ENCODE results near the gene FOXD2.

DNA sequence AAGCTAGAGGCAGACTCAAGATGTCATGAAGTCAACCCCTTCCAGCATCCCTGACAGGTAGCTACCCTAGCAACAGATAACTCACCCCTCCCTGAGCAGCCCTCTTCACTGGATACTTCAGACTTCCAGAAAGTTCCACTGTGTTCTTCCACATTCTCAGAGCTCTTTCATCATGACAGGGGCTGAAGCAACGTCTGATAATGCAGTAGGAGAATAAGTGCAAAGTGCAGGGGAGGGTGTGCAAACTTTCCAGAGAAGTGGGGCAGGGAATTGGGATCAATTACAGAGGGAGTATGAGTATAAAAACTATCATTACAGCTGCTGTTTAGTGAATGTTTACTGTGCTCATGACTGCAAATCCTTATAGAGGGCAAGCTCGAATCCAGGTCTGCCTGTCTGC, 48.1 kb upstream of the FOXD2 start:
- TF ChIP-seq ZNF311 (tag by site-specific recombination; IDR thresholded peaks at IDR 0.05; ENCODE audit: borderline replicate concordance), result no peak
- no peak for TF ChIP-seq ZNF501 (tag by site-specific recombination; IDR thresholded peaks at IDR 0.05)
- TF ChIP-seq SALL2 (tag by site-specific recombination; IDR thresholded peaks at IDR 0.05; ENCODE audit: borderline replicate concordance), result no peak
- no peak for TF ChIP-seq CTCF (tag by site-specific recombination; IDR thresholded peaks at IDR 0.05)
- TF ChIP-seq, protein P1, sequence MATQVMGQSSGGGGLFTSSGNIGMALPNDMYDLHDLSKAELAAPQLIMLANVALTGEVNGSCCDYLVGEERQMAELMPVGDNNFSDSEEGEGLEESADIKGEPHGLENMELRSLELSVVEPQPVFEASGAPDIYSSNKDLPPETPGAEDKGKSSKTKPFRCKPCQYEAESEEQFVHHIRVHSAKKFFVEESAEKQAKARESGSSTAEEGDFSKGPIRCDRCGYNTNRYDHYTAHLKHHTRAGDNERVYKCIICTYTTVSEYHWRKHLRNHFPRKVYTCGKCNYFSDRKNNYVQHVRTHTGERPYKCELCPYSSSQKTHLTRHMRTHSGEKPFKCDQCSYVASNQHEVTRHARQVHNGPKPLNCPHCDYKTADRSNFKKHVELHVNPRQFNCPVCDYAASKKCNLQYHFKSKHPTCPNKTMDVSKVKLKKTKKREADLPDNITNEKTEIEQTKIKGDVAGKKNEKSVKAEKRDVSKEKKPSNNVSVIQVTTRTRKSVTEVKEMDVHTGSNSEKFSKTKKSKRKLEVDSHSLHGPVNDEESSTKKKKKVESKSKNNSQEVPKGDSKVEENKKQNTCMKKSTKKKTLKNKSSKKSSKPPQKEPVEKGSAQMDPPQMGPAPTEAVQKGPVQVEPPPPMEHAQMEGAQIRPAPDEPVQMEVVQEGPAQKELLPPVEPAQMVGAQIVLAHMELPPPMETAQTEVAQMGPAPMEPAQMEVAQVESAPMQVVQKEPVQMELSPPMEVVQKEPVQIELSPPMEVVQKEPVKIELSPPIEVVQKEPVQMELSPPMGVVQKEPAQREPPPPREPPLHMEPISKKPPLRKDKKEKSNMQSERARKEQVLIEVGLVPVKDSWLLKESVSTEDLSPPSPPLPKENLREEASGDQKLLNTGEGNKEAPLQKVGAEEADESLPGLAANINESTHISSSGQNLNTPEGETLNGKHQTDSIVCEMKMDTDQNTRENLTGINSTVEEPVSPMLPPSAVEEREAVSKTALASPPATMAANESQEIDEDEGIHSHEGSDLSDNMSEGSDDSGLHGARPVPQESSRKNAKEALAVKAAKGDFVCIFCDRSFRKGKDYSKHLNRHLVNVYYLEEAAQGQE (tag by site-specific recombination; IDR thresholded peaks at IDR 0.05), result no peak
